GM19351 (cell line): ENCODE measurements around the gene CHST3.
"Not testable (repeated sequence)": the region's sequence is repeated elsewhere in the genome, so short reads cannot be mapped to it uniquely, and the experiment has no call there.

Experiments used
- ATAC-seq: cut with Tn5 transposase; IDR thresholded peaks from one replicate; pipeline ENCODE4 v1.9.1; 2021; ENCODE audit warnings: mild to moderate bottlenecking, moderate library complexity; ENCODE audit not compliant: unreplicated experiment

CHST3 gene

GRCh38 chr10:71946700-71947099 is 17.5 kb upstream of the CHST3 start:
- no peak for ATAC-seq

GRCh38 chr10:71948496-71949067 is 15.6 kb upstream of the CHST3 start:
- no peak for ATAC-seq

GRCh38 chr10:71950683-71951082 is 13.5 kb upstream of the CHST3 start:
- ATAC-seq = no peak

- ATAC-seq = no peak
These were observed 11.4 kb upstream of the CHST3 start for GRCh38 chr10:71952745-71953144.

- no peak for ATAC-seq
These were observed 6.5 kb upstream of the CHST3 start for GRCh38 chr10:71957546-71958275.

- ATAC-seq = no peak
These were observed 4.7 kb upstream of the CHST3 start for GRCh38 chr10:71959526-71959925.

- ATAC-seq = no peak
These were observed 2.4 kb upstream of the CHST3 start for GRCh38 chr10:71961831-71962230.

- ATAC-seq = no peak
These were observed 1.3 kb upstream of the CHST3 start for GRCh38 chr10:71962901-71963300.

GRCh38 chr10:71963351-71964097 is 671 bp upstream of the CHST3 start:
- no peak for ATAC-seq

GRCh38 chr10:71964743-71965515 is 734 bp downstream of the CHST3 start:
- ATAC-seq = no peak

GRCh38 chr10:71965623-71966022 is 1.4 kb downstream of the CHST3 start:
- ATAC-seq = no peak

GRCh38 chr10:71966046-71967004 is 2.1 kb downstream of the CHST3 start:
- ATAC-seq = no peak

GRCh38 chr10:71967958-71968357 is 3.8 kb downstream of the CHST3 start:
- ATAC-seq = not testable (repeated sequence)

GRCh38 chr10:71968553-71969474 is 4.6 kb downstream of the CHST3 start:
- no peak for ATAC-seq

GRCh38 chr10:71969929-71970328 is 5.7 kb downstream of the CHST3 start:
- no peak for ATAC-seq

GRCh38 chr10:71970331-71970730 is 6.1 kb downstream of the CHST3 start:
- ATAC-seq = no peak

GRCh38 chr10:71970869-71971268 is 6.7 kb downstream of the CHST3 start:
- ATAC-seq = no peak

GRCh38 chr10:71971311-71971731 is 7.1 kb downstream of the CHST3 start:
- ATAC-seq = no peak
